Amygdala (tissue), 56 donors: Measurements from ENCODE around the gene EEF1G.
A peak's percentile ranks its signal among the peaks of the same experiment; 100 is the strongest.
"Not testable (repeated sequence)": the region's sequence is repeated elsewhere in the genome, so short reads cannot be mapped to it uniquely, and the experiment has no call there.

Source experiments
- DNase-seq, 56 donors: peaks; one replicate each; lab custom pipeline; 2025; lab: John Stamatoyannopoulos, UW

EEF1G gene

DNA sequence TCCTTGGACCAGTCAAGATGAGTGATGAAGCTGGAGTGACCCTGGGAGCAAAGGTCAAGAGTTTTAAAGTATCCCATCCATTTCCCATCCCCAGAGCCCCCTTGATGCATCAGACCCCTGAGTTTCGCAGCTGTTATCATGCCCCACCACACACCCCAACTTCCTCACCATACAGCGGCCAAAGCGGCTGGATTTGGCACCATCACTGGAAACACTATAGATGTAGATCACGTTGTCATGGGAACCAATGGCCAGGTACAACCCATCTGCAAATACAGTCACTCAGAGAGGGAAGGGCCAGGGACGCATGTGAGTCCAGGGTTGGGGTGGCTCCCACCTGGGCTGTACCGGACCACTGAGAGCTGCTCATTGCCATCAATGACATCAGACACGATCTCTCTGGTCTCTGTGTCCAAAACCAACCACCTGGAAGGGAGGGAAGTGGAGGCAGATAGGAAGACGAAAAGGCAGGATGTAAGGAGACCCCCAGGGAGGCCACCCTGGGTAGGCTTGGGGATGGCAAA, 30.1 kb upstream of the EEF1G start:
- no peak for DNase-seq

DNA sequence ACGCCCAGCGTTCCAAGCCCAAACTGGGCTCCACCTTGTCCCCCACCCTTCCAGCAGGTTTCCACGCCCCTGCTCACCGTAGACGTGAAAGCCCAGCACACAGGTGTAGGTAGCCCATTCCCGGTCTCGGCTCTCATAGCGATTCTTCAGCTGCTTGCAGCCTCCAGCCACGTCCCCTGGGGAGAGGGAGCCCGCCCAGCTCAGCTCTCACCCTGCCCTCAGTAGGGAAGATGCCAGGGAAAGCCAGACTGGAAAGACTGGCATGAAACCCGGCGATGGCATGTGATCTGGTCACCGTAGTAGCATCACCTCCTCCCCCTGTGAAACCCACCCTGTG, 29.3 kb upstream of the EEF1G start:
- DNase-seq = no peak

DNA sequence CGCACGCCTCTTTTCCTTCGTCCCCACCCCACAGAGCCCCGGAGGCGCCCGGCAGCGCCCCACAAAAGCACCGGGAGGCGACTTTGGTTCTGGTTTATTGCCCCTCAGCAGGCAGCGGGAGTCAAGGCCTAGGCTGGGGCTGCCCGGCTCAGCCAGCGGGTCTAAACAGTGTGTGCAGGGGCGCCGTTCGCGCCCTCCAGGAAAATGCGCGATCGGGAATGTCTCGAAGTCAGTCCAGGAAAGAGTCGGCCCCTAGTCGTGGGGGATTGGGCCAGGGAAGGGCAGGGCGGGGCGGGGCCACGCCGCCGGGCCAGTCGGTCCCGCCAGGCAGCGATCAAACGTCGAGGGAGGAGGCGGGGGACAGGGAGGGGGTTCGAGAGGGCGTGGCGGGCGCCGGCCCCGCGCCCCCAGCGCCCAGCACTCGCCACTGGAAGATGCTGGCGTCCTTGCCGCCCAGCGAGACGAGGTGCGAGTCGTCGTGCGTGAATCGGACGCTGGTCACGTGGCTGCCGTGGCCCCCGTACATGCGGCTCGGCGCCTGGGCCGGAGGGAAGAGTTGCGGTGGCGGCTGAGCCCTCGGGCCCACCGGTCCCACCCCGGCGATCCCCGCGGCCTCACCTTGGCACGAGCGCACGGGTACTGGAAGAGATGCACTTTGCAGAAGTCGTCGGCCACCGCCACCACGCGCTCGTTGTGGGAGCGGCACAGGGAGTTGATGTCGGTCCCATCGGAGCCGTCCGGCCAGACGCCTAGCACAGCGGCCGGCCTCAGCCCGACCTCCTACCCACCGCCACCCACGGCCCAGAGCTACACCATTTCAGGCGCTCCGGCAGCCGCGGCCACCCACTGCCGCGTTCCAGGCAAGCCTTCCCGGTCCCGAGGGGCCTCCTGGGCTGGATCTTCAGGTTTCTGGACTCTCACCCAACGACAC, 28.7 kb upstream of the EEF1G start:
- peak in 47 of 56 donors; percentile 50 to 91 (median 75) for DNase-seq

DNA sequence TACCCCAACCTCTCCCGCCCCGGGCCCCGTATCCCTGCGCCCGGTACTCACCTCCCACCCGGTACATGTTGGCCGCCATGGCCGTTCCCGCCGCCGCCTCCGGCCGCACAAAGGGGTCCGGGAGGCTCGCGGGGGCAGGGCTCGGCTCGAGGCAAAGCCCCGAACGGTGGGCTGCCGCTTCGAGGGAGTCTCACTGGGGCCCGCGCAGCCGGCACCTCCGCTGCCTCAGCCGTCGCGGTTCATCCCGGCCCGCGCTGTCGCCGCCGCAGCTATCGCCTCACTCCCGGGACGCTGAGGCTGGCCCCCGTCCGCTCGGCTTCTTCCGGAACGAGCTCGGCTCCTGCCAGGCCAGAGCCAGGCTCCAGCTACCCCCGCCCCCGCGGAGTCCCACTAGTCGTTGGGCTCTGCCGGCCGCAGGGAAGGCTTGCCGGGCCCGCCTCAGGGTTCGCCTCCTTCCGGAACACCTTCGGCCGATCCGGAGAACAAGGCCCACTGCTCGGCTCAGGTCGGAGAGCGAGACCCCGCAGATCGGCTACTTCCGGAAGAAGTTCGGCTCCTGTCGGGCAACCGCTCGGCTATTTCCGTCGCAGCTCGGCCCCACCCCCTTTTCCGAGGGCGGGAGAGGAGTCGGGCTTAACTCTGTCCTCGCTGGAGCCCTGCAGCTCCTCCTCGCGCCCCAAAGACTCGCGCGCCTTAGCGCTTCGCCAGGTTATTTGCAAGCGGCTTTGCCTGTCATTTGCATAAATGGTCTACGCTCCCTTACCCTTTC, 27.9 kb upstream of the EEF1G start, which contains the start of gene MTA2:
Gene MTA2 (minus strand): TSS at position 494 of the 769 bp plus-strand sequence. CDS start 415 bp downstream, at position 79.
- peak; percentile 60 to 99 (median 95) for DNase-seq

DNA sequence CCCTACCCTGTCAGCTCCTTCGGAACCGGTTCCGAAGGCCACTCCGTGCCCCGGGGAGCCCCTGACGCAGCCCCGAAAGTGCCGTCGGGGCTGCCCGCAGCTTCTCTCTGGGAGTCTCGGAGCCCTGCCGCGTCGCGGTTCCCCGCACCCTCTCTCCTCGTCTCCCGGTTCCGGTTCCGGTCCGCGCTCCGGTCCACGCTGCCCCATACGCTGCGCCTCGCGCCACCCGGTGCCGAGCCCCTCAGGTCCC, 27.4 kb upstream of the EEF1G start:
- peak in 7 of 56 donors; percentile 32 to 67 (median 46) for DNase-seq

DNA sequence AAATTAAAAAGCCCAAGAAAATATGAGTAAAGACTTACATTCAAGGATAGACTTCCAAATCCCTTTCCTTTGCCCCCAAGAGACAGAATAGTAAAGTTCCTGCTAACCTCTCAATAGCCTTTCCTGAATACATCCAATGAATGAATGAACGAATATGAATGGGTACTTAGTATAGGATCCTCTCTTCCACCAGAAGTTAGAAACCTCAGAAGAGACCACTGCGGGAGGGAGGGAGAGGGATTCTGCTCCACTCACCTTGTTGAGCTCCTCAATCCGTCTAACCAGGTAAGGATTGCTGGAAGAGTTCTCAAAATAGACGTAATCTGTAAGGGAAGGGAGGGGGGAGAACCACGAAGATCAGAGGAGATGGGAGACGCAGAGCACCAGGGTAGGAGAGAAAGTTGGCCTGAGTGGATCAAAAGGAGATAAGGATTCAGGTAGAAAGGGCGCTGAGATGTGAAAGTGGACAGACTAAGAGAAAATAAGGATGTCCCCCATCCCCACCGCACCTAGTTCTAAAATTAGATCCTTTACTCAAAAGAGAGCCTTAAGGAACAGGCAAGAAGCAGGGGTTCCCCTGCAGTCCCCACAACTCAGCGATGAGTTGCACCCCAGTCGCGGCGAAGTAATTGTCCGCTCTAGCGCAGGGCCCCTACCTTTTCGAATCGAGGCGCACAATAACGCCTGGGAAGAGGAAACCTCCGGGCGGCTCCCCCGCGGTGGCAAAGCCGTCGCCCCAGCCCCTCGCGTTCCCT, 26.9 kb upstream of the EEF1G start:
- DNase-seq = no peak

DNA sequence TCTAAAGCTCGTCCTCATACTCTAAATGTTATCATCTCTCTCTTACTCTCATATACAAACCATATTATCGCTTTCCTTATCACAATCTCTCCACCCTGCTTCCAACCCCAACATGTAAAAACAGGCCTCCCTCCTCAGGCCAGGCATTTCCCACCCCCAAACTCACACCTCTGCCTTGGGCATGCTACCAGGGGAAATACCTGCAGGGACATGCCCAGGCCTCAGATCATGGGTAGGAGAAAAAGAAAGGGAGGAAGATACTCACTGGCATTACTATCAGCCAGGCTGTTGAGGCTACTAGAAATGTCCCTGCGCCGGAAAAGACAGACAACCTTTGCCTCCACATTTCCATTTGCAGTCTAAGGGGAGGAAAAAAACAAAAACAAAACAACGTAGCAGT, 26.2 kb upstream of the EEF1G start:
- DNase-seq = no peak

DNA sequence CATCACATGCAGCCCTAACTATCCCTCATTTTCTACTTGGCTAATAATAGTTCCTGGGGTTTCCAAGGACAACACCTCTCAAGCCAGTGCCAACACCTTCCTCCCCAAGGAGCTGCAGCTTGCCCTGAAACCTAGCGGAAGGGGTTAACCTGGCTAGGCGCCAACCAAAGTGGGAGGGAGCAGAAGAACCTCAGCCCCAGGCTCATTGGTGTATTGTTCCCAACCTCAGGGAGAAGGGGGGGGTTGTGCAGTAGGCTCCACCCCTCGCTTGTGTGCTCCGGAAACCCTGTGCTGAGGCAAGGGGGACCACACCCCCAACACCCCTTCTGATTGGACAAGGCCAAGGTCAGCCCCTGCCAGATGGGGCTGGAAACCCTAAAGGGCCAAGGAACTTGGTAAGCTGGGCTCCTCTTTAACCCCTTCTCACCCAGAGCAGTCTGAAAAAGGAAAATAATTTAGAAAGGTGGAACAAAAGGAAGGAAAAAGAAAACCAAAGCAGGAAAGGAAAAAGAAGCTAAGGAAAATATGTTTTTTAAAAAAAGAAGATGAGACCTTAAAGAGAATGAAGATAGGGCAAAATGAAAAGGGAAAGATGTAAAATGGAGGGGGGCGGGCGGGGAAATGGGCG, 25.5 kb upstream of the EEF1G start:
- DNase-seq = peak in 54 of 56 donors; percentile 40 to 96 (median 85)

DNA sequence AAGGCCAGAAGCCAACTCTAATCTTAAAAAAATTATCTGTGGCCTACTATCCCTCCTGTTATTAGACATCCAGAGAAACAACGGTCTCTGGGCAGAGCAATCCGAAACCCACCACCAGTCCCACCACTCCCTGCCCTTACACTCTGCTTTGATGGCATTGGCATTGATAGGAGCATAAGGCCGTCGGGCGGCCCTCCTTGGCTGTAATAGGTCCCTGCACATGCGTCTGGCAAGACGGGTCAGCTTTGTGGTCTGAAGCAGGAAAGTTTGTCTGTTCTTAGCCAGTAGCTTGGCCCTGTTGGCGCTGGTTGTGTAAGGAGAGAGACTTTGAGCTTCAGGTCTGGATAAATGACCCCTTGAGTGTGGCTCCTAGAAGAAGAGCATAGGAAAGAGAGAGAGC, 21.4 kb upstream of the EEF1G start:
- DNase-seq = no peak

DNA sequence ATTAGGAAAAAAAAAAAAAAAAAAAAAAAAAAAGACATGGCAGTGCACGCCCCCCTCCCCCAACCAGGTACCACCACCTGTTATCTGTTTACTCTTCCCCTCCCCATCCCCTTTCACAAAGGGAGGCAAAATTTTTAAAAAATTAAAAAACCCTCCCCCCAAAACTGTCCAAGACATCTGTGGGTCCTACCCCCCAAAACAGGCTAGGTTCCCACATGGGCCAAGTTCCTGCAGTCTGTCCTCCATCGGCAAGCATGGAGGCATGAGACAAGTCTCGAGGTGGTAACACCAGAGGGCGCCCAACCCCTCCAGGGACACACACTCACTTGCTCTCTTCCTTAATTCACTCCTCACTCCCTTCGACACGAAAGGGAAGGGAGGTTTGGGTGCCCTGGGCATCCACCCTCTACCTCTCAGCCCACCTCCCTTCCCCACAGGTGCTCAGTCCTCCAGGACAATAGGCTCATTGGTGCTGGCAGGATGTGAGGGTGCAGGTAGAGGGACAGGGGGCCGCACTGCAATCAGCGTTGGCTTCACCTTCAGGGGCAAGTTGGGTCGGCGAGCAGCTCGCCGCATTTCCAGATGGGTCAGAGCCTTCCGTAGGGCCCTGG, 19.8 kb upstream of the EEF1G start:
- peak in 45 of 56 donors; percentile 9 to 83 (median 54) for DNase-seq

DNA sequence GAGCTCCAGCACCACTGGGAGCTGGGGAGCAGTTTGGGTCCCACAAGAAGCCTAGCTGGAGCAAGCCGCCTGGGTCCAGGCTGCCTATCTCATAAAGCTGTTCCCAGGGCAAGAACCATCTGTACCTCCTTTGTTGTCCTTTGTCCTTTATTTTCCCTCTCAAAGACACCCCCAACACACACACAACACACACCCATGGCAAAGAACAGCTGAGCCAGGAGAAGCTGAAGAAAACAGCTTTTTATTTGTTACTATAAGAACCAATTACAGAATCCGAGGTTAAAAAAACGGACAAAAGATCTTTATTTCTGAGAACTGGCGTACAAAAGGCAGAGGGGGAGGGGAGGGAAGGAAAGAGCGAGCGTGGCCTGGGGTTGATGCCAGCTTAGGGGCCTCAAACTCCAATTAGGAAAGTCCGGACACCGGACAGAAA, 19.3 kb upstream of the EEF1G start:
- DNase-seq = peak in 34 of 56 donors; percentile 30 to 82 (median 56)

DNA sequence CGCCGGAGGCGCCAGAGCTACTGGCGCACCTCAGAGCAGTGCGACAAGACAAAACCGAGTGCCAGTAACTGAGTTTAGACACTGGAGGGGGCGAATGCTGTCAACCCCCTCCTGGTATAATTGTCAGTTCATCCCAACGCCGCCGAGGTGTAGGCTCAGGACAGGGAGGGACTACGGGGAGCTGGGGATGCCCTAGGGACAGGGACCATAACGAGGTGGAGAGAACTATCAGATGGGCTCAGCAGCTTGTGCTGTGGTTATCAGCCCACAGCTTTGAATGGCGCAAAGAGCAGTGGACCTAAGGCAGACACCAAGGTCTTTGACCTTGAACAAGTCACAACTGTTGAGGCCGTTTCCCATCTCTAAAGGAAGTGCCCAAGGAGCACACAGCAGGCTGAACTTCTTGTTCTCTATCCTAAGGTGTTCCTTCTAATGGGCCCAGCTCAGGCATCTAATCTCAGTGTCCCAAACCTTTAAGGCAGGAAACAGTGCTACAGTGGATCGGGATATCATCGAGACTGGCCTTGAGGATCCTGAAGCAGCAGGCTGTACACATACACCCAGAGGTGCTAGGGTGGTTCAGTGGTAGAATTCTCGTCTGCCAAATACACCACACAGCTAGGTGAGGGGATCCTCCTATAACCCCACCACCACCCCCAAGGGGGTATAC, 18.6 kb upstream of the EEF1G start:
- peak in 2 of 56 donors; percentile 40 to 56 for DNase-seq

DNA sequence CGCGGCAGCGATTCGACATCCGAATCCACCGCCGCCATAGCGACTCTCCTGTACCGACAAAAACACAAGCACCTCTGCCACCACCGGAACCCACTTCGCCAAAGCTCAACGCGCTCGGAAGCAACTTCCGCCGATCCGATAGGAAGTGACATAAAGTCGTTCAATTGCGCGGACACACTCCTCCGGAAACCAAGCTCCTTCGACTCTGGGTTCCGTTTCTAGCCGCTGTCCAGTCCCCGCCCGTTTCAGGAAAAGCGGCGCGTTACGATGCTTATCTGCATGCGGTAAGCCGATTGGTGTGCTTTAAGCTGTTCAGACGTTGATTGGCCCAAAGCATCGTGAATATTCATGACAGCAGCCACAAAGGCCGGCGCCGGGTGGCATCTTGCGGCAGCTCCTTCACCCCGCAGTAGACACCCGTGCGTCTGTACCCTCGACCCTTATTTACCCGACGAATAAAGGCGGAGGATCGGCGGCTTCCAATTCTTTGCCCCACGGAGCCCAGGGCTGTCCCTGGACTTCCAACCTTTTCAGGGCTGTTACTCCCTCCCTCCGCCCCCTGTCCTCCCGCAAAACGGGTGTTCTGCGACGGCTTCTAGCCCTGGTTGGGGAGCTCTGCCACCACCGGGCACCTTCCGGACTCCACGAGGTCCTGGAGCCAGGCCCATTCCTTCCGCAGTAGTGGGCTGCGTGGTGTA, 17.9 kb upstream of the EEF1G start, which contains the start of gene TUT1:
Gene TUT1 (minus strand): TSS at position 76 of the 698 bp plus-strand sequence. CDS start 38 bp downstream, at position 38.
- DNase-seq = peak; percentile 67 to 99 (median 96)

DNA sequence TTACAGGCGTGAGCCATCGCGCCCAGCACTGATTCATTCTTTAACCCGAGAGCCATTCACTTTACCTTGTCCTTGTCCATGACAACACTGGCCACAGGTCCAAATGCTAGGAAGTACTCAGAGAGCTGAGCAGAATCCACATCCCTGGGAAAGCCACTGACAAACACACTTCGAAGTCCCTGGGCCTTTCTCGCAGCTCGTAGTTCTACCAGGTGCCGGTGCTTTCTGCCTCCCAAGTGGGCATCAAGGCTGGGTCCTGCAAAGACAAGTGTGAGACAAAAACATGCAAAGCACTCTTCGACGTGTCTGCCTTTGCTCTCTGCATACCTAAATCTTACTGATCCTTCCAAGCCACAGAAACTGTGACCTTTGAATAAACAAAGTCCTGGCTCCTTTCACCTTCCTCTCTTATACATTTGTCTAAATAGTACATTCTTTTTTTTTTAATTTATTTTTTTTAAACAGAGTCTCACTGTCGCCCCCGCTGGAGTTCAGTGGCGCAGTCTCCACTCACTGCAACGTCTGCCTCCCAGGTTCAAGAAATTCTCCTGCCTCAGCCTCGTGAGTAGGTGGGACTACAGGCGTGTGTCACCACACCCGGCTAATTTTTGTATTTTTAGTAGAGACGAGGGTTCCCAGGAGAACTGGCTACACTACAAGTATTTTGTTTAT, 15.4 kb upstream of the EEF1G start:
- no peak for DNase-seq

DNA sequence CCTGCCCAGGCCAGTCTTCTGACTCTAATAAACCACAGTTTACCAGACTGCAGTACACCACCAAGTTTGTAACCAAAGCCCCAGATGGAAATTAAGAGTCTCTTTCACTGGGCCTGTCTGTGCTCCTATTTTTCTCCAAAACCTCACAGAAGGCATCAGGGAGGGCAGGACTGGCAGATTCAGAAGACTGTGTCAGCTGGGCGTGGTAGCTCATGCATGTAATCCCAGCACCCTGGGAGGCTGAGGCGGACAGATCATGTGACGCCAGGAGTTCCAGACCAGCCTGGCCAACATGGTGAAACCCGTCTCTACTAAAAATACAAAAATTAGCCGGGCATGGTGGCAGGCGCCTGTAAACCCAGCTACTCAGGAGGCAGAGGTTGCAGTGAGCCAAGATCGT, 11.7 kb upstream of the EEF1G start:
- DNase-seq = not testable (repeated sequence)

DNA sequence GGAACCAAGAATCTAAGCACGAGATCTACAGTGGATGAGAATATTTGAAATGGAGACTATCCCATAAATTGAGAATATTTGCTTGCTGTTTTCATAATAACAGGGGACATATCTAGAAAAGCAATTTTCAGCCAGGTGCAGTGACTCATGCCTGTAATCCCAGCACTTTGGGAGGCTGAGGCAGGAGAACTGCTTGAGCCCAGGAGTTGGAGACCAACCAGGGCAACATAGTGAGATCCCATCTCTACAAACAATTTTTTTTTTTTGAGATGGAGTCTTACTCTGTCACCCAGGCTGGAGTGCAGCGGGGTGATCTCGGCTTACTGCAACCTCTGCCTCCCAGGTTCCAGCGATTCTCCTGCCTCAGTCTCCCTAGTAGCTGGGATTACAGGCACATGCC, 8.0 kb upstream of the EEF1G start:
- not testable (repeated sequence) for DNase-seq

DNA sequence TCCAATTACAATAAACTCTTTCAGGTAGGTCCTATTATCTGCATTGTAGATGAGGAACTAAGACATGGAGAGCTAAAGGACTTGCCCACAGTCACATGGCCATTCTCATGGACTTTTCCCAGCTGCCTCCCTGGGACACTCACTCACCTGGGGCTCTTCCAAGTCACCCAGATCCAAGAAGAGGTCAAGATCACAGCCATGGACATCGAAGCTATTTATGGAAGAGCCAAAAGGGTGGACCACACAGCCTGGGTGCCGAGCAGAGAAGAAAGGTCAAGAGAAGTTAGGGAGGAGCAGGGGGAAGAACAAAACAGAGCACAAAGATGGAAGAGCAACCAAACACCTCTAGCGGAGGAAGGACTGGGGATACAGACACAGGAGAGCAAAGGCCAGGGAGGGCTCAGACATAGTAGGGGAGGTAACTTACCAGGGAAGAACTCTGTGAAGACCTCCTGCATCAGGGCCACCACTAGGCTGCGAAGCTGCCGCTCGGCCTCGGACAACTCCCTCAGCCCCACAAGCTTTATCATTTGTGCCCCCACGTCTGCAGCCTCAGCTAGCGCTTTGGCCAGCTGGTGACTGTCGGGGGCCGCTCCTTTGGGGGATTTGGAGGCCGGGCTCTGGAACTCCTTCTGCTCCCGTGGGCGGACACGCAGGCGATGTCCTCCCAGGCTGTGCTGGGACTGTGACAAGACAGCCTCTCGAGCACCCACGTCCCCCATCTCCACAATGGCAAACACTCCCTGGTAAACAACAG, 7.4 kb upstream of the EEF1G start:
- no peak for DNase-seq
